ENCODE measurements around the gene TMX4. TPM values are rescaled to one million over a fixed set of nuclear protein-coding genes. Genes with fewer than 3 reads are reported as not detected.
A peak's percentile ranks its signal among the peaks of the same experiment; 100 is the strongest.

The TMX4 gene
- total and polyA plus RNA-seq, 2 of the 8 experiments (the other 6 are each of a cell fraction or from before 2014, with no cell fraction given), result 2.1 to 7.8 TPM

DNA sequence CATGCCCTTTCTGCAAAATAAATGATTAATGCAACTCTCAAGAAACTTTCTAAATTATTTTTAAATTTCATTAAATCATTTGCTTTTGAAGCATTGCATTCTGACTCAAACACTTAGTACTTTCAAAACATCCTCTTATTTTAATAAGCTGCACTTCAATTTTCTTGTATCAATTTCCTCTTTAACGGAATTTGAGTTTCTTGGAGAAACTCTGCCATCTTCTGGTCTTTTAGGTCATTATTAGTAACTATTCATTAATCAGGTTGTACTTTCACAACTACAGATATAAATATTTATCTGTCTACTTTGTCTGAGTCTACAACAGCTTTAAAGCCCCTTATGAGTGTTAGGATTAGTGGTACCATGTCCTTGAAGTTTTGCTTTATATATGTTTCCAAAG lies 30.2 kb downstream of the TMX4 start:
- no peak overlapping the region for H3K4me2 ChIP-seq (ENCODE audit: insufficient read depth in 1 of 2, low read depth in 2 of 2, low read length in 2 of 2)
- no peaks in the 10 kb centered on the region for H3K23me2 ChIP-seq (ENCODE audit: low read depth, low read length)
- no peak overlapping the region for H2BK12ac ChIP-seq (ENCODE audit: low read depth, low read length)
- H3K9me3 ChIP-seq (ENCODE audit: insufficient read depth in 2 of 2, low read depth in 1 of 2, low read length in 1 of 2), result peaks cover 0 to 9% of the 10 kb centered on the region in 2 experiments; a peak in 2 of 4 replicates
- no peak overlapping the region for H4K5ac ChIP-seq (ENCODE audit: insufficient read length, low read depth, low read length)
- H3K18ac ChIP-seq (ENCODE audit: extremely low read depth, low read length), result no peak overlapping the region
- no peak overlapping the region for H2BK20ac ChIP-seq (ENCODE audit: low read length)
- peaks cover 0 to 5% (median 0%) of the 10 kb centered on the region in 4 experiments; a peak in 2 of 7 replicates for H3K4me1 ChIP-seq (replicated peaks in 1 of 4; ENCODE audit: control insufficient read depth in 3 of 4, insufficient read depth in 4 of 4, low read length in 3 of 4)
- TF ChIP-seq RNF2 (IDR thresholded peaks at IDR 0.05; ENCODE audit: borderline replicate concordance, low read depth, low read length, missing control alignments, poor library complexity, severe bottlenecking) (no peak), RAD21 (IDR thresholded peaks at IDR 0.05 in 1 of 2, conservative IDR thresholded peaks at IDR 0.05 in 1 of 2; ENCODE audit: low read depth in 2 of 2, low read length in 2 of 2) (peak in 1 of 2 experiments; percentile 26; a peak in 2 of 4 replicates)
- no peak overlapping the region for H3K23ac ChIP-seq (ENCODE audit: insufficient read length)
- ChIA-PET CTCF (ENCODE audit: partially characterized antibody) (interaction anchor here (0.6 to 4.4 kb wide), 12 partner anchors 9 to 733 kb away, joined by 3 to 38 read pairs (median 4); no protein-coding TSS in a partner anchor), POLR2A (ENCODE audit: partially characterized antibody) (no interaction called here)
- H3K27ac ChIP-seq (ENCODE audit: low read depth, low read length), result no peak overlapping the region
- WGBS, 2 experiments (ENCODE audit: extremely low coverage in 1 of 2, insufficient coverage in 1 of 2, insufficient read length in 1 of 2, insufficient replicate concordance in 2 of 2, low coverage in 1 of 2, low lambda C conversion rate in 2 of 2, missing lambda C conversion rate in 1 of 2), result 87% methylated on average over 1 of the region's 1 CpG; no CpG with 5 or more reads in 1 of the 2 experiments
- no peak overlapping the region for H2BK15ac ChIP-seq (ENCODE audit: low read length)
- H3K36me3 ChIP-seq (ENCODE audit: control insufficient read depth in 2 of 4, insufficient read depth in 4 of 4, low read length in 3 of 4), result peaks cover 0 to 1% (median 0%) of the 10 kb centered on the region in 4 experiments; a peak in 1 of 8 replicates
- no peaks in the 10 kb centered on the region for H3K79me2 ChIP-seq (ENCODE audit: control insufficient read depth in 1 of 2, insufficient read depth in 2 of 2, low read length in 2 of 2)
- H3K9ac ChIP-seq (replicated peaks in 1 of 4; ENCODE audit: extremely low read depth in 1 of 4, low read depth in 3 of 4, low read length in 3 of 4), result no peak overlapping the region
- H3K4me3 ChIP-seq (ENCODE audit: extremely low read depth in 1 of 4, insufficient read depth in 2 of 4, low read depth in 3 of 4, low read length in 4 of 4), result no peak overlapping the region
- H3K79me1 ChIP-seq (ENCODE audit: low read depth, low read length), result no peaks in the 10 kb centered on the region
- no peak overlapping the region for H2AFZ ChIP-seq (ENCODE audit: low read length)
- no peaks in the 10 kb centered on the region for H3K27me3 ChIP-seq (replicated peaks in 1 of 4; ENCODE audit: control insufficient read depth in 3 of 4, extremely low read depth in 1 of 4, insufficient read depth in 3 of 4, low read length in 3 of 4)
- no peak overlapping the region for H2AK5ac ChIP-seq (ENCODE audit: low read depth, low read length)
- FAIRE-seq (no peak), DNase-seq (ENCODE audit: low read depth in 1 of 2, low spot score in 2 of 2) (no peak)
- no peak overlapping the region for H3K14ac ChIP-seq (ENCODE audit: insufficient read length)
- H4K8ac ChIP-seq (ENCODE audit: extremely low read depth, insufficient read depth, low read length), result no peak overlapping the region
- H2BK120ac ChIP-seq (replicated peaks; ENCODE audit: low read depth, low read length), result no peak overlapping the region
- no peaks in the 10 kb centered on the region for H4K20me1 ChIP-seq (replicated peaks in 1 of 2; ENCODE audit: control insufficient read depth in 1 of 2, insufficient read depth in 2 of 2, low read length in 2 of 2)
- no peak overlapping the region for H4K91ac ChIP-seq (replicated peaks; ENCODE audit: insufficient read length, low read length)
- H2BK5ac ChIP-seq (ENCODE audit: low read depth, low read length), result no peak overlapping the region
- no peak overlapping the region for H3K56ac ChIP-seq (replicated peaks; ENCODE audit: insufficient read length, low read depth, low read length)
- no peak overlapping the region for H3K4ac ChIP-seq (replicated peaks; ENCODE audit: insufficient read length, low read depth, low read length)

Data from H1 (cell line).